Measurements from ENCODE around the gene APOBEC2. TPM values are rescaled to one million over a fixed set of nuclear protein-coding genes. Genes with fewer than 3 reads are reported as not detected.
"Not testable (repeated sequence)": the region's sequence is repeated elsewhere in the genome, so short reads cannot be mapped to it uniquely, and the experiment has no call there.

APOBEC2 gene
- polyA plus RNA-seq (2013, experiment 1 of 4): not detected
- polyA plus RNA-seq (2013, experiment 2 of 4): 0.23 TPM
- not detected for polyA plus RNA-seq (2013, experiment 3 of 4)
- not detected for polyA plus RNA-seq (2013, experiment 4 of 4)

DNA sequence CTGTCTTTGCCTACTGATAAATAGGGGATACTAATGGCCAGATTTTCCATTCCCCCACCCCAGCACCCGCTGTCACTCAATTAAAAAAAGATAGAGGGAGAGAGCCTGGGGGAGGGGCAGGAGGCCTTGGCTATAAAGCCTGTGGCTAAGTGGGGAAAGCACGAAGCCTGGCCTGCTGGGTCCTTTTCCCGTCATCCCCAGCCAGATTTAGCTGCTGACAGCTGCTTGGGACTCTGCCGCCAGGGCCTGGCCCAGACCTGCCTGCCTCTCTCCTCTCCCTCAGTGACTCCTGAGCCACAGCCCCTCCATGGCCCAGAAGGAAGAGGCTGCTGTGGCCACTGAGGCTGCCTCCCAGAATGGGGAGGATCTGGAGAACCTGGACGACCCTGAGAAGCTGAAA is at the start of gene APOBEC2:
Gene APOBEC2 (plus strand): TSS at position 162 of the 400 bp plus-strand sequence. CDS start 146 bp downstream, at position 308.
- no peak within 1 kb of the TSS for H3K27ac ChIP-seq (ENCODE audit: insufficient read depth, low read depth, low read length, poor library complexity, severe bottlenecking)
- WGBS, 2 experiments: 59 to 60% methylated on average over 5 of the region's 5 CpGs
- peaks cover 21% of the 10 kb centered on the region for H3K4me1 ChIP-seq (ENCODE audit: control insufficient read depth, insufficient read depth, low read length)
- no peaks in the 10 kb centered on the region for H3K27me3 ChIP-seq (ENCODE audit: control insufficient read depth, insufficient read depth, low read length, poor library complexity, severe bottlenecking)
- no peak within 1 kb of the TSS for H3K4me3 ChIP-seq (ENCODE audit: insufficient read depth, low read depth, low read length)
- no peaks in the 10 kb centered on the region for H3K9me3 ChIP-seq (ENCODE audit: control insufficient read depth, low read length)
- H3K36me3 ChIP-seq (ENCODE audit: control insufficient read depth, insufficient read depth, low read length): no peaks in the 10 kb centered on the region

DNA sequence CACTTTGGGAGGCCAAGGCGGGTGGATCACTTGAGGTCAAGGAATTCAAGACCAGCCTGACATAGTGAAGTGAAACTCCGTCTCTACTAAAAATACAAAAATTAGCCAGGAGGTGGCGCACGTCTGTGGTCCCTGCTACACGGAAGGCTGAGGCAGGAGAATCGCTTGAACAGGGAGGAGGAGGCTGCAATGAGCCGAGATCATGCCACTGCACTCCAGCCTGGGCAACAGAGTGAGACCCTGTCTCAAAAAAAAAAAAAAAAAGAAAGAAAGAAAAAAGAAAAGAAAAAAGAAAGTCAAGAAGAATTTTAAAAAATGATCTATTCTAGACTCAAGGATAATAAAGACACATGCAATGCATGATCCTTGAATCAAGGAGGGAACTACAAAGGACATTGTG is 46.8 kb upstream of the APOBEC2 start:
- H3K4me3 ChIP-seq (ENCODE audit: insufficient read depth, low read depth, low read length); H3K4me1 ChIP-seq (ENCODE audit: control insufficient read depth, insufficient read depth, low read length); H3K27me3 ChIP-seq (ENCODE audit: control insufficient read depth, insufficient read depth, low read length, poor library complexity, severe bottlenecking); H3K27ac ChIP-seq (ENCODE audit: insufficient read depth, low read depth, low read length, poor library complexity, severe bottlenecking); H3K36me3 ChIP-seq (ENCODE audit: control insufficient read depth, insufficient read depth, low read length); H3K9me3 ChIP-seq (ENCODE audit: control insufficient read depth, low read length): not testable (repeated sequence)
- WGBS, 2 experiments: 28 to 31% methylated on average over 7 of the region's 7 CpGs

DNA sequence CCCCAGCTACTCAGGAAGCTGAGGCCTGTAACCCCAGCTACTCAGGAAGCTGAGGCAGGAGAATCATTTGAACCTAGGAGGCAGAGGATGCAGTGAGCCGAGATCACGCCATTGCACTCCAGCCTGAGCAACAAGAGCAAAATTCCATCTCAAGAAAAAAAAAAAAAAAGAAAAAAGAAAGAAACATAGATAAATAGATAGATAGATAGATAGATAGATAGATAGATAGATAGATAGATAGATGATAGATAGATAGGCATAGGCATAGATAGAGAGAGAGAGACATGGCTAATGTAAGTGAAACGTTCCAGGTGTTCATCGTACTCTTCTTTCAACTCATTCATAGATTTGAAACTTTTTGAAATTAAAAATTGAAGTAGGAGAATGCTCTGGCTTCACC is 46.0 kb upstream of the APOBEC2 start:
- not testable (repeated sequence) for H3K36me3 ChIP-seq (ENCODE audit: control insufficient read depth, insufficient read depth, low read length)

DNA sequence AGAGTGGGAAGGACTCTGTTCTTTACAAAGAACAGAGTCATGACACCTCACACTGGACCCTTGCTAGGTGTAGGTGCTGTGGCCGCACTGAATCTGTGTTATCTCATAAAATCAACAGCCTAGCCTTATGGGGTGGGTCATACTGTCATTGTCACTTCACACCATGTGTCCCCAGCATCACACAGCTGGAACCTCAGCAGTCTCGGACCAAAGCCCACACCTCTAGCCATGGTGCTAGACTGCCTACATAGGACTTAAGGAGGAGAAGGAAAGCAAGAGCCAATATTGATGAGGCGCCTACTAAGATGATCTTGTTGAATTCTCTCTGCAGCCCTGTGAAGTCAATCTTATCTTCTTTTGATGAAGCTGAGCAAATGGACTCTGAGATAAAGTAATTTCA is 45.0 kb upstream of the APOBEC2 start:
- Histone ChIP-seq H3K27me3 (ENCODE audit: control insufficient read depth, insufficient read depth, low read length, poor library complexity, severe bottlenecking) (no peaks in the 10 kb centered on the region), H3K4me3 (ENCODE audit: insufficient read depth, low read depth, low read length) (no peak overlapping the region), H3K36me3 (ENCODE audit: control insufficient read depth, insufficient read depth, low read length) (no peaks in the 10 kb centered on the region), H3K9me3 (ENCODE audit: control insufficient read depth, low read length) (no peaks in the 10 kb centered on the region), H3K27ac (ENCODE audit: insufficient read depth, low read depth, low read length, poor library complexity, severe bottlenecking) (no peak overlapping the region), H3K4me1 (ENCODE audit: control insufficient read depth, insufficient read depth, low read length) (no peaks in the 10 kb centered on the region)
- 91 to 93% methylated on average over 3 of the region's 3 CpGs for WGBS, 2 experiments

More for the DNA sequence above, 46.0 kb upstream of the APOBEC2 start:
- not testable (repeated sequence) for H3K4me1 ChIP-seq (ENCODE audit: control insufficient read depth, insufficient read depth, low read length); H3K4me3 ChIP-seq (ENCODE audit: insufficient read depth, low read depth, low read length); H3K9me3 ChIP-seq (ENCODE audit: control insufficient read depth, low read length); H3K27me3 ChIP-seq (ENCODE audit: control insufficient read depth, insufficient read depth, low read length, poor library complexity, severe bottlenecking); H3K27ac ChIP-seq (ENCODE audit: insufficient read depth, low read depth, low read length, poor library complexity, severe bottlenecking)
- 96 to 100% methylated on average over 1 to 3 of the region's 4 CpGs for WGBS, 2 experiments

DNA sequence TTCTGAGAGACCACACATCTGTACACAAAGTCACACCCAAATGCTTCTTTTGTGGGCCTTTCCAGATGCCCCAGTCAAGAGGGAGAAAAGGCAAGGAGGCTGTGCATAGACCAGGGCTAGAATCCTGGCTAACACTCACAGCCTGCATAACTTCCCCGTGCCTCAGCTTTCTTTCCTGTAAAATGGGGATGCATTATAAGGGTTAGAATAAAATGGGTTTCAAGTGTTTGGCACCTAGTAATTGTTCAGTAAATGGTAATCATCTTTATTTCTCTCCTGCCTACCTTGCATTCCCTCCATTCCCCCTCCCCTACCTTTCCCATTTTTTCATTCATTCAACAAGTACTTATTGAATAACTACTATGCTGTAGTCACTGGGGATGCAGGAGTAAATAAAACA is 43.3 kb upstream of the APOBEC2 start:
- H3K27me3 ChIP-seq (ENCODE audit: control insufficient read depth, insufficient read depth, low read length, poor library complexity, severe bottlenecking): no peaks in the 10 kb centered on the region
- H3K4me3 ChIP-seq (ENCODE audit: insufficient read depth, low read depth, low read length): no peak overlapping the region
- no peaks in the 10 kb centered on the region for H3K4me1 ChIP-seq (ENCODE audit: control insufficient read depth, insufficient read depth, low read length)
- no peaks in the 10 kb centered on the region for H3K9me3 ChIP-seq (ENCODE audit: control insufficient read depth, low read length)
- H3K27ac ChIP-seq (ENCODE audit: insufficient read depth, low read depth, low read length, poor library complexity, severe bottlenecking): no peak overlapping the region
- no peaks in the 10 kb centered on the region for H3K36me3 ChIP-seq (ENCODE audit: control insufficient read depth, insufficient read depth, low read length)
- WGBS, 2 experiments: 95 to 100% methylated on average over 1 of the region's 1 CpG

DNA sequence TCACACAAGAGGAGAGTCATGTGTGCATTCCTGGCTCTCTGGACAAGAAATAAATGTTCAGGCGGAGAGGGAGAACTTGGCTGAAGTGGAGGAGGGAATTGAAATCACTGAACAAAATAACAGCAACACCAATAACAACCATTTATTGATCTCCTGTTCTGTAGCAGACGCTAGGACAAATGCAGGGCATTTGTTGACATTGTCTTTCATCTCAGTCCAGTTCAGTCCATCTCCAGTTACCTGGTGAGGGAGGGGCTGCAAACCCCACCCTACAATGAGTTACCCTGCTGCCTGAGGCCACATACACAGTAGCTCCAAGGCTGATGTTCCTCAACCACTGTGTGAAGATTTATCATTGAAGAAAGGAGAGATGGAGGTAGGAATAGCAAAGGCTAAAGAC is 41.3 kb upstream of the APOBEC2 start:
- no peaks in the 10 kb centered on the region for H3K36me3 ChIP-seq (ENCODE audit: control insufficient read depth, insufficient read depth, low read length)
- no peaks in the 10 kb centered on the region for H3K9me3 ChIP-seq (ENCODE audit: control insufficient read depth, low read length)
- 97 to 100% methylated on average over 2 of the region's 2 CpGs for WGBS, 2 experiments
- H3K4me1 ChIP-seq (ENCODE audit: control insufficient read depth, insufficient read depth, low read length): no peaks in the 10 kb centered on the region
- H3K27ac ChIP-seq (ENCODE audit: insufficient read depth, low read depth, low read length, poor library complexity, severe bottlenecking): no peak overlapping the region
- H3K4me3 ChIP-seq (ENCODE audit: insufficient read depth, low read depth, low read length): no peak overlapping the region
- H3K27me3 ChIP-seq (ENCODE audit: control insufficient read depth, insufficient read depth, low read length, poor library complexity, severe bottlenecking): no peaks in the 10 kb centered on the region

DNA sequence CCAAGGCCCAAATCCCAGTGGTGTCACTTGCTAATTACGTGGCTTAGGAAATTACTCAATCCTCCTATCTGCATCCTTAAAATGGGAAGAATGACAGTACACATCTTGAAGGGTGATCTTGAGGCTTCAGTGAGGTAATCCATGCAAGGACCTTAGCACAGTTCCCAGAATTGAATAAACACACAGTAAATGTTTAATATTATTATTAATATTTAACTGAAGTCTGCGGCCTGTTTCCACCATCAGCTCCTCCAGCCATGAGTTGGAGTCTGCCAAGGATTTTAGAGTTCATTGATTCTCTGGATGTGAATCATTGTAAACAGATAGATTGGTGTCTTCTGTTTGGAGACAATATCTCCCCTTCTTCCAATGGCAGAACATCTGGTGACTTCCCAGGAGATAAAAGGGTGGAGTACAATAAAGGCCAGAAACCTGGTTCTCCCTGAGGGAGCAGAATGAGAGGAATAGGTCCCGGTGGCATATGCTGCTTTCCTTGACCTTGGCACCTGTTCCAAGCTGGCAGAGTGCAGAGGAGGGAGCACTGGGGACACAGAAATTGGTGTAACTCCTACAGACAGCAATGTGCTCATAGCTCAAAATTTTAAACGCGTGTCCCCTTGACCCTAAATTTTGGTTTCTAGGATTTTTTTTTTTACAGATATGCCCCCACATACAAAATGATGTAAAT is 39.4 kb upstream of the APOBEC2 start:
- 88 to 91% methylated on average over 2 to 5 of the region's 5 CpGs for WGBS, 2 experiments
- Histone ChIP-seq H3K27me3 (ENCODE audit: control insufficient read depth, insufficient read depth, low read length, poor library complexity, severe bottlenecking) (no peaks in the 10 kb centered on the region), H3K27ac (ENCODE audit: insufficient read depth, low read depth, low read length, poor library complexity, severe bottlenecking) (no peak overlapping the region), H3K9me3 (ENCODE audit: control insufficient read depth, low read length) (no peaks in the 10 kb centered on the region), H3K4me1 (ENCODE audit: control insufficient read depth, insufficient read depth, low read length) (no peaks in the 10 kb centered on the region), H3K4me3 (ENCODE audit: insufficient read depth, low read depth, low read length) (no peak overlapping the region), H3K36me3 (ENCODE audit: control insufficient read depth, insufficient read depth, low read length) (no peaks in the 10 kb centered on the region)

DNA sequence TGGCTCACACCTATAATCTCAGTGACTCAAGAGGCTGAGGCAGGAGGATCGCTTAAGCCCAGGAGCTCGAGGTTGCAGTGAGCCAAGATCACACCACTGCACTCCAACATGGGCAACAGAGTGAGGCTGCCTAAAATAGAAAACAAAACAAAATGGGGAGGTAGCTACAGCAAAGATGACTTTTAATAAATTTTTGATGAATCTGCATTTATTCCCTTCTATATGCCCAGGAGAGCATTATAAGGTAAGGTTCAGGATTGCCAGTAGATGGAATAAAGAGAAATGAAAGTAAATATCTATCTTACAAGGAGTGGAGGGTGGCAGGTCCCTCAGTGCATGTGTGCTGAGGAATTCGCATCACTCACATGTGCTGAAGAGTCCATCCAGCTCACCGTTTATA is 38.2 kb upstream of the APOBEC2 start:
- H3K9me3 ChIP-seq (ENCODE audit: control insufficient read depth, low read length): no peaks in the 10 kb centered on the region
- no peak overlapping the region for H3K4me3 ChIP-seq (ENCODE audit: insufficient read depth, low read depth, low read length)
- H3K36me3 ChIP-seq (ENCODE audit: control insufficient read depth, insufficient read depth, low read length): no peaks in the 10 kb centered on the region
- 92 to 95% methylated on average over 4 of the region's 4 CpGs for WGBS, 2 experiments
- H3K27ac ChIP-seq (ENCODE audit: insufficient read depth, low read depth, low read length, poor library complexity, severe bottlenecking): no peak overlapping the region
- H3K27me3 ChIP-seq (ENCODE audit: control insufficient read depth, insufficient read depth, low read length, poor library complexity, severe bottlenecking): no peaks in the 10 kb centered on the region
- H3K4me1 ChIP-seq (ENCODE audit: control insufficient read depth, insufficient read depth, low read length): no peaks in the 10 kb centered on the region

DNA sequence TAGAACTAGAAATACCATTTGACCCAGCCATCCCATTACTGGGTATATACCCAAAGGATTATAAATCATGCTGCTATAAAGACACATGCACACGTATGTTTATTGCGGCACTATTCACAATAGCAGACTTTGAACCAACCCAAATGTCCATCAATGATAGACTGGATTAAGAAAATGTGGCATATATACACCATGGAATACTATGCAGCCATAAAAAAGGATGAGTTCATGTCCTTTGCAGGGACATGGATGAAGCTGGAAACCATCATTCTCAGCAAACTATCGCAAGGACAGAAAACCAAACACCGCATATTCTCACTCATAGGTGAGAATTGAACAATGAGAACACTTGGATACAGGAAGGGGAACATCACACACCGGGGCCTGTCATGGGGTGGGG is 37.1 kb upstream of the APOBEC2 start:
- H3K9me3 ChIP-seq (ENCODE audit: control insufficient read depth, low read length); H3K4me1 ChIP-seq (ENCODE audit: control insufficient read depth, insufficient read depth, low read length); H3K36me3 ChIP-seq (ENCODE audit: control insufficient read depth, insufficient read depth, low read length); H3K27me3 ChIP-seq (ENCODE audit: control insufficient read depth, insufficient read depth, low read length, poor library complexity, severe bottlenecking); H3K27ac ChIP-seq (ENCODE audit: insufficient read depth, low read depth, low read length, poor library complexity, severe bottlenecking); H3K4me3 ChIP-seq (ENCODE audit: insufficient read depth, low read depth, low read length): not testable (repeated sequence)
- WGBS, 2 experiments: 94 to 100% methylated on average over 2 to 5 of the region's 5 CpGs

DNA sequence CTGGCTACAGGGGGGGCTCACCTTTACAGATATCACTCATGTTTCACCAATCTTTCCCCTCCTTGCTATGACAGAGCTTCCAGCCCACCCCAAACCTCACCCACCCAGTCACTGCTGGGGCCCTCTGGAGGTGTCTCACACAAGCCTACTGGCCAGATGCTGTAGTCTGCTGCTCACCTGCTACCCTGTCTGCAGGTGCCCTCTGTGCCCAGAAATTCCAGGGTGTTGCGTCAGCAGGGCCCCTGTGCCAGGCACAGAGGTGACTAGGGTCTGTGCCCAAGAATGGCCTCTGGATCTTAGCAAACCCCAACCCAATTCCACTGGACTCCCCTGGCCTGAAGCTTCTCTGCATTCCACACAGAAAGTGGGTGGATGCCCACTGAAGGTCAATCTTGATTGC is 35.3 kb upstream of the APOBEC2 start:
- no peaks in the 10 kb centered on the region for H3K27me3 ChIP-seq (ENCODE audit: control insufficient read depth, insufficient read depth, low read length, poor library complexity, severe bottlenecking)
- no peaks in the 10 kb centered on the region for H3K36me3 ChIP-seq (ENCODE audit: control insufficient read depth, insufficient read depth, low read length)
- no peak overlapping the region for H3K4me3 ChIP-seq (ENCODE audit: insufficient read depth, low read depth, low read length)
- H3K27ac ChIP-seq (ENCODE audit: insufficient read depth, low read depth, low read length, poor library complexity, severe bottlenecking): no peak overlapping the region
- no peaks in the 10 kb centered on the region for H3K9me3 ChIP-seq (ENCODE audit: control insufficient read depth, low read length)
- no peaks in the 10 kb centered on the region for H3K4me1 ChIP-seq (ENCODE audit: control insufficient read depth, insufficient read depth, low read length)
- WGBS, 2 experiments: 94 to 96% methylated on average over 1 of the region's 1 CpG

All from ectodermal cell (in vitro differentiated cells).